Measurements from ENCODE around the gene IGSF1. TPM values are rescaled to one million over a fixed set of nuclear protein-coding genes. Genes with fewer than 3 reads are reported as not detected.

Gene IGSF1
- total and polyA plus RNA-seq, 9 of the 15 experiments (the other 6 are each of a cell fraction or from before 2014, with no cell fraction given), result 0.33 to 1.5 (median 1.0) TPM

DNA sequence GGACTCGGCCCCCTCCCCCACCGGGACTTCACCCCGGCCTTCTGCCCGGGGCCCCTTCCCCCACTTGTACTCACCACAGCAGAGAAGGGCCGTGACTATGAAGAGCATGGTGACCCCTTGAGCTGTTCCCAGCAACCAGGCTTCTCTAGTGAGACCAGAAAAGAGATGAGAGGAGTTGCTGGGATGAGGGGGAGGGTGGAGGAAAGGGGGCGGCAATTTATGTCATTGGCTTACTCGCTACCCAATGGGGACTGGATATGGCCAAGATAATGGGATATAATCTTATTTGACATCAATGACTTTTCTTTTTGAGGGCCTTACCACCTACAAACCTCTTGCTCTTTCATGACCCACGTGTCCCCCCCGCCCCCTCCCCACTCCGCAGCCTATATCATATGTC, 9.9 kb downstream of the IGSF1 start:
- Histone ChIP-seq H3K9me1 (ENCODE audit: control insufficient read depth, insufficient read depth, low read length) (no peaks in the 10 kb centered on the region), H4K20me1 (replicated peaks; ENCODE audit: control insufficient read depth, insufficient read depth, low read length) (no peaks in the 10 kb centered on the region), H3K9me3 (replicated peaks; ENCODE audit: control insufficient read depth, insufficient read depth, low read depth, low read length) (no peaks in the 10 kb centered on the region), H3K27ac (ENCODE audit: extremely low read depth, low read depth, low read length) (no peak overlapping the region), H2AFZ (ENCODE audit: low read depth, low read length) (no peak overlapping the region), H3K36me3 (ENCODE audit: control insufficient read depth, insufficient read depth, low read length) (no peaks in the 10 kb centered on the region), H3K4me2 (ENCODE audit: insufficient read depth, low read length) (no peak overlapping the region), H3K9ac (ENCODE audit: insufficient read depth in 1 of 2, low read depth in 2 of 2, low read length in 2 of 2) (no peak overlapping the region), H3K27me3 (ENCODE audit: control insufficient read depth in 2 of 2, insufficient read depth in 2 of 2, low read length in 2 of 2) (no peaks in the 10 kb centered on the region), H3K79me2 (ENCODE audit: control insufficient read depth, insufficient read depth, low read length) (no peaks in the 10 kb centered on the region), H3K4me3 (no peak overlapping the region), H3K4me1 (replicated peaks in 1 of 2; ENCODE audit: control insufficient read depth in 2 of 2, insufficient read depth in 2 of 2, low read length in 2 of 2) (no peaks in the 10 kb centered on the region; a peak in 1 of 5 replicates)
- BruUV-seq (replicated peaks), result no TSS peak
- CTCF ChIA-PET (ENCODE audit: low intra/inter-chr PET ratio), result no interaction called here
- in situ Hi-C loops (cut with MboI) (no loop called here), intact Hi-C loops (cut with micrococcal nuclease) (no loop called here)
- TF ChIP-seq TBP (optimal IDR thresholded peaks at IDR 0.05; ENCODE audit: low read depth, low read length) (no peak), CBFA2T2 (conservative IDR thresholded peaks at IDR 0.05) (no peak), ZFP1 (CRISPR knock-in tag; IDR thresholded peaks at IDR 0.05) (no peak), IFI16 (CRISPR knock-in tag; IDR thresholded peaks at IDR 0.05) (no peak), ZNF3 (CRISPR knock-in tag; IDR thresholded peaks at IDR 0.05) (no peak), GMEB1 (CRISPR knock-in tag; IDR thresholded peaks at IDR 0.05) (no peak), YY1 (IDR thresholded peaks at IDR 0.05; ENCODE audit: borderline replicate concordance in 1 of 3, control insufficient read depth in 1 of 3, extremely low read depth in 1 of 3, insufficient read depth in 3 of 3, insufficient read length in 1 of 3, insufficient replicate concordance in 2 of 3, low read depth in 1 of 3, low read length in 2 of 3) (no peak), PHB (CRISPR knock-in tag; IDR thresholded peaks at IDR 0.05) (no peak), HNRNPH1 (optimal IDR thresholded peaks at IDR 0.05; ENCODE audit: low read depth, low read length) (no peak), ZNF41 (CRISPR knock-in tag; conservative IDR thresholded peaks at IDR 0.05) (no peak)
- TF ChIP-seq, protein P1, sequence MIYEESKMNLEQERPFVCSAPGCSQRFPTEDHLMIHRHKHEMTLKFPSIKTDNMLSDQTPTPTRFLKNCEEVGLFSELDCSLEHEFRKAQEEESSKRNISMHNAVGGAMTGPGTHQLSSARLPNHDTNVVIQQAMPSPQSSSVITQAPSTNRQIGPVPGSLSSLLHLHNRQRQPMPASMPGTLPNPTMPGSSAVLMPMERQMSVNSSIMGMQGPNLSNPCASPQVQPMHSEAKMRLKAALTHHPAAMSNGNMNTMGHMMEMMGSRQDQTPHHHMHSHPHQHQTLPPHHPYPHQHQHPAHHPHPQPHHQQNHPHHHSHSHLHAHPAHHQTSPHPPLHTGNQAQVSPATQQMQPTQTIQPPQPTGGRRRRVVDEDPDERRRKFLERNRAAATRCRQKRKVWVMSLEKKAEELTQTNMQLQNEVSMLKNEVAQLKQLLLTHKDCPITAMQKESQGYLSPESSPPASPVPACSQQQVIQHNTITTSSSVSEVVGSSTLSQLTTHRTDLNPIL (CRISPR knock-in tag; IDR thresholded peaks at IDR 0.05), result no peak
- TF ChIP-seq, protein P2, sequence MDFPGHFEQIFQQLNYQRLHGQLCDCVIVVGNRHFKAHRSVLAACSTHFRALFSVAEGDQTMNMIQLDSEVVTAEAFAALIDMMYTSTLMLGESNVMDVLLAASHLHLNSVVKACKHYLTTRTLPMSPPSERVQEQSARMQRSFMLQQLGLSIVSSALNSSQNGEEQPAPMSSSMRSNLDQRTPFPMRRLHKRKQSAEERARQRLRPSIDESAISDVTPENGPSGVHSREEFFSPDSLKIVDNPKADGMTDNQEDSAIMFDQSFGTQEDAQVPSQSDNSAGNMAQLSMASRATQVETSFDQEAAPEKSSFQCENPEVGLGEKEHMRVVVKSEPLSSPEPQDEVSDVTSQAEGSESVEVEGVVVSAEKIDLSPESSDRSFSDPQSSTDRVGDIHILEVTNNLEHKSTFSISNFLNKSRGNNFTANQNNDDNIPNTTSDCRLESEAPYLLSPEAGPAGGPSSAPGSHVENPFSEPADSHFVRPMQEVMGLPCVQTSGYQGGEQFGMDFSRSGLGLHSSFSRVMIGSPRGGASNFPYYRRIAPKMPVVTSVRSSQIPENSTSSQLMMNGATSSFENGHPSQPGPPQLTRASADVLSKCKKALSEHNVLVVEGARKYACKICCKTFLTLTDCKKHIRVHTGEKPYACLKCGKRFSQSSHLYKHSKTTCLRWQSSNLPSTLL (IDR thresholded peaks at IDR 0.05), result no peak
- TF ChIP-seq, protein P3, sequence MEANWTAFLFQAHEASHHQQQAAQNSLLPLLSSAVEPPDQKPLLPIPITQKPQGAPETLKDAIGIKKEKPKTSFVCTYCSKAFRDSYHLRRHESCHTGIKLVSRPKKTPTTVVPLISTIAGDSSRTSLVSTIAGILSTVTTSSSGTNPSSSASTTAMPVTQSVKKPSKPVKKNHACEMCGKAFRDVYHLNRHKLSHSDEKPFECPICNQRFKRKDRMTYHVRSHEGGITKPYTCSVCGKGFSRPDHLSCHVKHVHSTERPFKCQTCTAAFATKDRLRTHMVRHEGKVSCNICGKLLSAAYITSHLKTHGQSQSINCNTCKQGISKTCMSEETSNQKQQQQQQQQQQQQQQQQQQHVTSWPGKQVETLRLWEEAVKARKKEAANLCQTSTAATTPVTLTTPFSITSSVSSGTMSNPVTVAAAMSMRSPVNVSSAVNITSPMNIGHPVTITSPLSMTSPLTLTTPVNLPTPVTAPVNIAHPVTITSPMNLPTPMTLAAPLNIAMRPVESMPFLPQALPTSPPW (CRISPR knock-in tag; IDR thresholded peaks at IDR 0.05), result no peak
- no peak for FAIRE-seq
- DNase-seq (ENCODE audit: extremely low read depth in 1 of 4, low spot score in 3 of 4), result no peak
- POLR2A ChIA-PET, result no interaction called here
- no peak for ATAC-seq
- 23% methylated on average over 6 of the region's 10 CpGs for WGBS (ENCODE audit: insufficient coverage, low coverage, missing lambda C conversion rate)

All from K562 (cell line).